GM19455 (cell line): ENCODE results near the gene FAT3.

ENCODE experiments used
- ATAC-seq: cut with Tn5 transposase; IDR thresholded peaks from one replicate; pipeline ENCODE4 v1.9.1; 2021; ENCODE audit not compliant: unreplicated experiment

Gene FAT3

DNA sequence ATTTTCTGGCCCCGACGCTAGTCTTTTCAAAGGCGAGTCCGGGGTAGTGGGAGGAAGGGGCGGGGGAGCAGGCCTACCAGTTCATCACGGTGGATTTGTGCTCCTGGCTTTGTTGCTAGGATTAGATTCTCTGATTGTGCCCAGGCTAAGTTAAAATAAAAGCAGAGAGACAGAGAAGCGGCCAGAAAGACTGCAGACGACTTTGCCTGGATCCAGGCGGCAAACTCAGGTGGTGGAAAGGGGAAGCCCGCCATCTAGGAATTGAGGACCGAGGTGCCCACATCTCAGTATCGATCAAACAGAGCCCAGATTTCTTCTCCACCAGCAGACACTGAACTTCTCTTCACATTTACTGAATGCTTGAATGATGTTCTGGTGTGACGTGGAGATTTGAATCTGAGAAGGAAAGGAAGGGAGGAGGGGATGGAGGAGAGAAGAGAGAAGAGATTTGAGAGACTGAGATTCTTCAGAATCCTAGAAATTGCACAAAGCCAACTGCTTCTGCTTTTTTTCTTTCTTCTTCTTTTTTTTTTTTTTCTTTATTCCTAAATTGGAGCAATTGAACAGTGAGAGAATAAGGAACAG is 2.7 kb downstream of the FAT3 start:
- no peak for ATAC-seq

DNA sequence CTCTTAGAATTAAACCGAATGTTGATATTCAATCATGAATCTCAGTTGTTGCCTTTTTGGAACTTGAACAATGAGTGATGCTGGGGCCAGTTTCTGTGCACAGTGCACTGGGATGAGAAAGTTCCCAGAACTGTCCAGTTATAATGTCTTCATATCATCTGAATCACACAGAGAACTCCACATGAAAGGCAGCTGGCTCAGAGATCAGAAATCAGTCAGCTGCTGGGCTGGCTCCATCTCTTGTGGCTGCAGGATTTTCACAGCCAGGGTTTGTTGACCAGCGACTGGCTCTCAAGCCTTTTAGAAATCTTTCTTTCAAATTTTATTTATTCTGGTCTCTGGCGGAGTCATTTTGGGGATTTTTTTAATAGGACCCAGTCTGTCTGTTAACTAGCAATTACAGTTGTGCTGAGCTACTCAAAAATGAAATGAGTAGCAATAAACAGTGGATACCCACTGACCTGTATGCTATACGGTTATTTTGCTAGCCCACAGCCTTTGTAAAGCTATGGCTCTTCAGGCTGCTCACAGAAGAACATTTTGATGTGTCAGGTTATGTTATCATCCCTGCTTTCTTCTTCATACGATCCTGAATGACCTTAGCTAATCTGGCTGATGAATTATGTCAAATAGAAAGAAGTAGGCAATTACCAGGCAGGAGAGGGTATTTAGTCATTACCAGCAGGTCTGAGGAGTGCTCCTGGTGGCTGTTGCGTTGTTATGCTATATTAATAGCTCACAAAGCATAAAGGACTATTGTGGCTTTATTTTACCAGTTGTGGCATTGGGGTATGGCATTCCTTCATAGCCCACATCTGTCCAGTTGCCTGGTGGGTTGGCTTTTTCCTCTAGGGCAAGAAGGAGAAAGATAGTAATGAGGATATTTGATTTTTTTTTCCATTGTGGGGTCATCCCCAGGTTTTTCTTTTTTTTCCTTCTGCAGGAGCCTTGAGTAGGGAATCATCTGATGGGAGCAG is 3.6 kb downstream of the FAT3 start:
- no peak for ATAC-seq

DNA sequence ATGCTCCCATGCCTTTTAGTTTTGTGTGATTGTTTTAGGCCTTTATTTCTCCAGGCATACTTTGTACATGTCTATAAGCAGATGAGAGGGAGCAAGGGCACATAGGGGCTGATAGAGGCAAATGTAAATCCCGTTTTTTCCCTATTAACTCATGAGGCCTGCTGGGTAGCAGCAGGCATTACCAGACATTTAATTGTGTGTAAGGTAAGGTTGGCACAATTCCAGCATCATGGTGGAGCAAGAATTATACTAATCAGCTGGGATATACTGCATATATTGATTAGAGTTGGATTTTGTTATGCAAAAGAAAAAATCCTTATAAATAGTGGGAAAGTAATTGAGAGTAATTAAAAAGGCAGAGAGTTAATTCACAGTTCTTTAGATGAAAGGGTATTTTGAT is 12.2 kb downstream of the FAT3 start:
- ATAC-seq, result no peak

DNA sequence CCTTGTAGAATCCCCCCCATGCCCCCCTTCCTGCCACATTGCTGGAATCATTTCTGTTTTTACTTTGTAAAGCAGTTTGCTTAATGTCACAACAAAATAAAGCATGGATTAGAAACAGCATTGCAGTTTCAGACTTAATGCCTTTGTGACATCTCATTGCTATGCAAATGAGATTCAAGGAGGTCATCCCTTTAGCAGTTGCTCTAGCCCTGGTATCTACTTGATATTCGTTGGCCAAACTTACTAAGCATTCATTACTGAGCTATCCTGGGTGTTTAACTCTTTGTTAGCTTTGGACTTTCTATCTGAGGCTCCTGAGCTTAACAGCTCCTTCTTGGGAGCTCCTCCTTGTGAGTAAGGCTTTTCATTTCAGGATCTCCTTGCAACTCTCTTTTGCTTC is 16.3 kb downstream of the FAT3 start:
- ATAC-seq, result no peak

- ATAC-seq, result no peak
These were observed 21.2 kb downstream of the FAT3 start for GRCh38 chr11:92245700-92246271.

DNA sequence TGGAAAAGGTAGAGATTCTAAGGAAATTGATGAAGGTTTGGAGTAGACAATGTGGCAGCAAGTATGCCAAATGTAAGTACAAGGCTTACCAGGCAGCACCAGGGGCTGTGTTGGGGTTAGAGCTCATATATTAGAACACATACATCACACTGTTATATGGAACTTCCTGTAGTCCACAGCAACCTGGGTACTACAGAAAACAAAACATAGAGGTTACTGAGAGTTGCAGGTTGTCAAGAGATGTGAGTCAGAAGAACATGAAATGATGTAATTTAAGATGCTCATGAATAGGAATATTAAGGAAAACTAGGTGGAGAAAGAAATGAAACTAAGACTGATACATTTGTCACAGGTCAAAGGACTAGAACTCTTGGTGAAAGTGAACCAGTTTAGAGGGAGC is 22.0 kb downstream of the FAT3 start:
- no peak for ATAC-seq

GRCh38 chr11:92249156-92249753 is 24.6 kb downstream of the FAT3 start:
- no peak for ATAC-seq

GRCh38 chr11:92251980-92252379 is 27.4 kb downstream of the FAT3 start:
- ATAC-seq, result no peak

GRCh38 chr11:92253421-92253820 is 28.8 kb downstream of the FAT3 start:
- ATAC-seq, result no peak

DNA sequence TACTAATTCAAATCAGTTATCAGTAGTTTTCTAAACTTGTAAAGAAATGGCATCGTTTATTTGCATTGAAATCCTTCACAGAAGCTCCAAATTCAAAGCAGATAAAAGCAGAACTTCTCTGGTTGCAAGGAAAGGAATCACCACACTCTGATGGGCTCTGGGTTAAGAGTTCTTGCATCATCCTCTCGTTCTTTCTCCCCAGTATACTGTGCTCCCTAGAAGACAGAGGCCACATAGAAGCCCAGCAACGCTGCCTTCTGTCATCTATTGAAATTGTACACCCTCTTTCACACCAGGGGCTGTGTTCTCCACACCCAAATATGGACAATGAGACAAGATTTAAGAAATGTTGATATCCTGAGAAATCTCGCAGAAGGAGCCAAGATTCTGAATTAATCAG is 29.3 kb downstream of the FAT3 start:
- no peak for ATAC-seq

GRCh38 chr11:92257536-92257935 is 32.9 kb downstream of the FAT3 start:
- no peak for ATAC-seq

GRCh38 chr11:92259861-92260260 is 35.2 kb downstream of the FAT3 start:
- ATAC-seq, result no peak

DNA sequence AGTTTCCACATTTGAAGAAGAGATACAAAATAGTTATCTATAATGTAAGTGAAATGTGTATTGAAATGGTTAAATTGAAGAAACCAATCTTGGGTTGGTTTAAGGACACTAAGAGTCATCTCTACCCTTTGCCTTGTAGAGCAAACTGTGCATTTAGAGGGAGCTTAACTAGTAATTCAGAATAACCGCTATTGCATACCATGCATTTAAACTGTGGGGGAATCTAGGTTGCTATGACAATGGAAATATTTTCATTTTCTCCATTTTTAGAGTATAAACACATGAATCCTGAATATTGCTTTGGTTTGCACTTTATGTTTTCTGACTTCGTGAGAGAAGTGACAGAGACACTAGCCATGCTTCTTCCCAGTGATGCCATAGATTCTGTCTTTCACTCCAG is 39.7 kb downstream of the FAT3 start:
- no peak for ATAC-seq

- no peak for ATAC-seq
These were observed 42.2 kb downstream of the FAT3 start for GRCh38 chr11:92266806-92267205.

DNA sequence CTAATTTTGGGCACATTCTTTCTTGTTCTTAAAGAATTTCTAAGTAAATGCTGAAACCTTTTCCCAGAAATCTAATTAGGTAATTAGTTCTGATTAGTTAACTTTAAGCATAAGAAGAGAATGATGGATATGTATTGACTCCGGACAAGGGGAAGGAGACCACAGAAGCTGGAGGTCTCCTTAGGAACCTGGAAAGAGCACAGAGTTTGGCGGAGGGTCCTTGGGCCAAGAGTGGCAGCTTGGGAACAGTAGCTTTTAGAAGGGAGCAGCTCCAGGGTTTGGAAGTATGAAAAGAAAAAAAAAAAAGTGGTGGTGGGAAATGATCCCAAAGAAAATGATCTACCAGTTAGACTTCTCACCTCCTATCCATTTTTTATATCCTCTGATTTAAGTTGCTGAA is 42.7 kb downstream of the FAT3 start:
- no peak for ATAC-seq

DNA sequence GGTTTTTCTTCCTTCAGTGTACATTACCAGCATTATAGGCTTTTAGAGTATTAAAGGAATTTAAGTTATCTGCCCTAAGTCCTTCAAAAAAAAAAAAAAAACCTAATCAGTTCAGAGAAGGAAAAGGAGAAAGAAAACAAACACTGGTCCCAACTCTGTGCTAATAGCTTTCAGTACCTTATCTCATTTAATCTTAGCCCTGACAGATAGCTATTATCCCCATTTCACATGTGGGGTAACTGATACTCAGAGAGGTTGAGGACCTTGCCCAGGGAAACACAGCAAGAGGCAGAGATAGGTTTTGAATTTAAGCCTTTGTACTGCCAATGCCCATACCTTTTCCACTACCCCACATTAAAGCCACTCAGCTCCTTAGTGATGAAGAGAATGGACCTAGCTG is 43.4 kb downstream of the FAT3 start:
- no peak for ATAC-seq

GRCh38 chr11:92268546-92268945 is 43.9 kb downstream of the FAT3 start:
- no peak for ATAC-seq

DNA sequence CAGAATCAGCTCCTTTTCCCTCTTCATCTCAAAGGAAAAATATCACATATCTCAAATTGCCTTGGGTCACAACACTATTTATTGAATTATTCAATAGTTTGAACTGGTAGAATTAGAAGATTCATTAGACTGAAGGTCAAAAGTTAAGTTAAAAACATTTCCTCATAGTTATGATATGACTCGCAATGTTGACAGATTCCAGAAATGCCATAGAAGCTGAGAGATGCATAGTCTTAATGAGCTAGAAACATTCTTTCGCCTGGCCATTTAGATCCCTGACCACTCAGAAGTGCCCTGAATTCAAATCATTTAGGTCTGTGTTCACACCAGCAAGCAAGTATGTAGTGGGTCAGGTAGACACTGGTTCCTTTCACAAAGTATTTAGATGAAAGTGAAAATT is 44.4 kb downstream of the FAT3 start:
- ATAC-seq, result no peak

GRCh38 chr11:92269841-92270240 is 45.2 kb downstream of the FAT3 start:
- ATAC-seq, result no peak

GRCh38 chr11:92272651-92273050 is 48.0 kb downstream of the FAT3 start:
- ATAC-seq, result no peak
